Fibroblast of the aortic adventitia (primary cell): ENCODE measurements around the gene AKAP13. TPM values are rescaled to one million over a fixed set of nuclear protein-coding genes. Genes with fewer than 3 reads are reported as not detected.

Source experiments
- DNase-seq: peaks from one replicate; pipeline ENCODE4 v3.0.0-alpha.2; 2010; ENCODE audit warnings: low read depth
- H3K4me3 ChIP-seq: 2 replicates; pipeline ENCODE4 v1.5.1; 2011; ENCODE audit warnings: low read depth, mild to moderate bottlenecking, control low read depth, low read length, moderate library complexity
- CTCF ChIP-seq: IDR thresholded peaks from 2 replicates; pipeline ENCODE4 v1.5.1; 2011; ENCODE audit warnings: mild to moderate bottlenecking, low read length, control low read depth, inconsistent platforms; ENCODE audit not compliant: insufficient read depth
- total RNA-seq: library from RNA; depleted of rRNA; stranded (reverse); fragments of >200 nt; gene quantifications from 2 replicates; pipeline ENCODE4 v1.2.3, GENCODE V29; 2012; ENCODE audit warnings: low replicate concordance

AKAP13 gene
- total RNA-seq, 1 donor, result 89.9 TPM

- no peak for DNase-seq
- no peak overlapping the region for H3K4me3 ChIP-seq
- no peak for TF ChIP-seq CTCF
Measured at GRCh38 chr15:85789496-85789875, 409.1 kb downstream of the AKAP13 start.

- H3K4me3 ChIP-seq, result no peak overlapping the region
Measured at GRCh38 chr15:85792102-85792731, 411.8 kb downstream of the AKAP13 start.

DNA sequence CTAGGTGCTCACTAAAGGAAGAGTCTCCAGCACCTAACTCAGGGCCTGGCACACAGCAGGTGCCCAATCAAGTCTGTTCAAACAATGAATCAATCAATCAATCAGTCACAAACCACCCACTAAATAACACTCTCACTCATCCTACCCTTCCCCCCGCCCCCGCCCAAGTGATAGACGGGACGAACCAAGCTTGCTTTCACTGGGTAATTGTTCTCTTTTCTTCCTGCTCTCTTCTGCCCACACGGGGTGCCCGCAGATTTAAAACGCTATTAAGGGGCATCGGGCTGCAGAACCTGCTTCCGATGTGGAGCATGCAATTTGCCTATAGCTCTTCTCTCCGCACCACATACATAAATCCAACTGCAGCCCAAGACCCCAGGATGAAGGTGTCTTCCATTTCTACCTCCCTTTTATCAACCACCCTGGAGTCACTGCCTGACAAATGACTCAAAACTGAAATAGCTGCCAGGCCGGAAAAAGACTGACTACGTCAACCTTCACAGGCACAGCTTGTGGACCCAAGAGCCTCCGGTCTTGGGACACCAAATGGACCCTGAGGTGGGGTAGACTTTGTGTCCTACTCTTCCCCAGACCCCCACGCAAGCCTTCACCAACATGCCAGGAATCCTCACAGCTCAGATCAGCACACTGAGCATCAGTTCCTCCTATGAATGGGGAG, 412.6 kb downstream of the AKAP13 start:
- TF ChIP-seq CTCF, result no peak
- no peak for DNase-seq
- H3K4me3 ChIP-seq, result peak overlapping the region; percentile 78

More at GRCh38 chr15:85792102-85792731, 411.8 kb downstream of the AKAP13 start:
- TF ChIP-seq CTCF, result no peak
- DNase-seq, result no peak

- H3K4me3 ChIP-seq, result peak overlapping the region; percentile 78
- no peak for TF ChIP-seq CTCF
- peak; percentile 47 for DNase-seq
Measured at GRCh38 chr15:85793641-85794597, 413.5 kb downstream of the AKAP13 start.

DNA sequence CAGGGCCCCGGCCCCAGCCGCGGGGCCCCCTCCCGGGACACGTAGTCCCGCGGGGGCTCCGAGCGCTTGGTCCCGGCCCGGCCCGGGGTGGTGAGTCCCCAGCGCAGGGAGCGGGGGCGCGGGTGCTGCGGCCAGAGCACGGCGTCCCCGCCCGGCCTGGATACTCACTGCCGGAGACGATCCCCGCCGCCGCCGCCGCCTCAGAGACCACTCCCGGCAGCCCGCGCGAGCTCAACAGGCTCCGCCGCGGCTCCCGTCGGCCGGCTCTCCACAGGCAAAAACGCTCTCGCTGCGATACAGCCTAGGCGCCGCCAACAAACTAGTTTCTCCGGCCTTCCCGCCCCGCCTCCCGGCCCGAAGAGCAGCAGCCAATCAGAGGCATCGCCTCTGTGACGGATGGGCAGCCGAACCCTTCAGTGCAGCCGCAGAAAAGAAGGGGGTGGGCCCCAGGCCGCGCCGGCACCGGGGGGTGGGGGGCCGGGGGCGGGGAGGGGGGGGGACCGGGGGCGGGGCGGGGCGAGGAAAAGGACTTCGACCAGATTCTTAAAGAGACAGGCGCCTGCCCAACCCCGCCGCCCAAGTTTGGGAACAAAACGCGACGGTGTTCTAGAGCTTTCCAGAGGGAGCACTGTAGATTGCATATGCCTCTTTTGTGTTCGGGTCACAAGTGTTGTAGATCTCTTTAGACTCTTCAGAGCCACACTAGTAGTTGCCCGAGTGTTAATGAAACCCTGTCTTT, 414.4 kb downstream of the AKAP13 start, which contains the start of gene KLHL25:
TSS of gene KLHL25 (minus strand) at position 328 of the 739 bp plus-strand sequence. CDS start 25,115 bp downstream, outside the sequence.
- DNase-seq, result peak; percentile 91
- H3K4me3 ChIP-seq, result peak within 1 kb of the TSS; percentile 78
- no peak for TF ChIP-seq CTCF
